HL-60/S4 treated with phorbol 12-myristate 13-acetate at 8.2 ng/mL for 4 days and 3 days (cell line): ENCODE results near the gene GALK1.
"Not testable (repeated sequence)": the region's sequence is repeated elsewhere in the genome, so short reads cannot be mapped to it uniquely, and the experiment has no call there.

Experiments
- in situ Hi-C: fragments of 300-500 bp; cut with MboI; formaldehyde crosslinking; loops from 2 replicates; pipeline ENCODE4 v1.15.0; 2022; ENCODE audit warnings: low sequenced_read_pairs

The GALK1 gene

GRCh38 chr17:75767881-75768280 is 2.9 kb upstream of the GALK1 start:
- in situ Hi-C loops = no loop called here

- in situ Hi-C loops = no loop called here
Observed at GRCh38 chr17:75765981-75766380, 989 bp upstream of the GALK1 start.

- in situ Hi-C loops = no loop called here
Observed at GRCh38 chr17:75764417-75764710, 628 bp downstream of the GALK1 start.

GRCh38 chr17:75763613-75764416 is 1.2 kb downstream of the GALK1 start:
- in situ Hi-C loops = no loop called here

GRCh38 chr17:75763269-75763607 is 1.8 kb downstream of the GALK1 start:
- in situ Hi-C loops = no loop called here

GRCh38 chr17:75762513-75763268 is 2.3 kb downstream of the GALK1 start:
- in situ Hi-C loops = no loop called here

- in situ Hi-C loops = not testable (repeated sequence)
Observed at GRCh38 chr17:75759978-75760640, 4.9 kb downstream of the GALK1 start.

GRCh38 chr17:75759457-75759856 is 5.5 kb downstream of the GALK1 start:
- in situ Hi-C loops = no loop called here

- in situ Hi-C loops = no loop called here
Observed at GRCh38 chr17:75758131-75758905, 6.7 kb downstream of the GALK1 start.

- in situ Hi-C loops = no loop called here
Observed at GRCh38 chr17:75757086-75757681, 7.8 kb downstream of the GALK1 start.

- in situ Hi-C loops = no loop called here
Observed at GRCh38 chr17:75756451-75757085, 8.4 kb downstream of the GALK1 start.

- in situ Hi-C loops = no loop called here
Observed at GRCh38 chr17:75755990-75756389, 9.0 kb downstream of the GALK1 start.

GRCh38 chr17:75755205-75755901 is 9.6 kb downstream of the GALK1 start:
- in situ Hi-C loops = no loop called here

- in situ Hi-C loops = no loop called here
Observed at GRCh38 chr17:75754378-75755204, 10.4 kb downstream of the GALK1 start.

- in situ Hi-C loops = no loop called here
Observed at GRCh38 chr17:75753514-75754377, 11.2 kb downstream of the GALK1 start.

GRCh38 chr17:75752802-75753513 is 12.0 kb downstream of the GALK1 start:
- in situ Hi-C loops = no loop called here

- in situ Hi-C loops = no loop called here
Observed at GRCh38 chr17:75752405-75752709, 12.6 kb downstream of the GALK1 start.
